KOPT-K1 (cell line): ENCODE results near the gene SPO11.

Experiments
- H3K27ac ChIP-seq: fragments of 200-600 bp; sonication (generic); 2 replicates; pipeline ENCODE4 v1.5.1; 2016; ENCODE audit warnings: antibody characterized with exemption, mild to moderate bottlenecking, low read depth, low read length; ENCODE audit not compliant: poor library complexity, severe bottlenecking
- H3K36me3 ChIP-seq: fragments of 200-600 bp; sonication (generic); 2 replicates; pipeline ENCODE4 v1.5.1; 2017; ENCODE audit warnings: antibody characterized with exemption, mild to moderate bottlenecking, low read length, moderate library complexity; ENCODE audit not compliant: insufficient read depth
- H3K9me3 ChIP-seq: fragments of 200-600 bp; sonication (generic); 2 replicates; pipeline ENCODE4 v1.5.1; 2017; ENCODE audit warnings: antibody characterized with exemption, low read length, mild to moderate bottlenecking; ENCODE audit not compliant: insufficient read depth, poor library complexity, severe bottlenecking

SPO11 gene, protein sequence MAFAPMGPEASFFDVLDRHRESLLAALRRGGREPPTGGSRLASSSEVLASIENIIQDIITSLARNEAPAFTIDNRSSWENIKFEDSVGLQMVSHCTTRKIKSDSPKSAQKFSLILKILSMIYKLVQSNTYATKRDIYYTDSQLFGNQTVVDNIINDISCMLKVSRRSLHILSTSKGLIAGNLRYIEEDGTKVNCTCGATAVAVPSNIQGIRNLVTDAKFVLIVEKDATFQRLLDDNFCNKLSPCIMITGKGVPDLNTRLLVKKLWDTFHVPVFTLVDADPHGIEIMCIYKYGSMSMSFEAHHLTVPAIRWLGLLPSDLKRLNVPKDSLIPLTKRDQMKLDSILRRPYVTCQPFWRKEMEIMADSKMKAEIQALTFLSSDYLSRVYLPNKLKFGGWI

DNA sequence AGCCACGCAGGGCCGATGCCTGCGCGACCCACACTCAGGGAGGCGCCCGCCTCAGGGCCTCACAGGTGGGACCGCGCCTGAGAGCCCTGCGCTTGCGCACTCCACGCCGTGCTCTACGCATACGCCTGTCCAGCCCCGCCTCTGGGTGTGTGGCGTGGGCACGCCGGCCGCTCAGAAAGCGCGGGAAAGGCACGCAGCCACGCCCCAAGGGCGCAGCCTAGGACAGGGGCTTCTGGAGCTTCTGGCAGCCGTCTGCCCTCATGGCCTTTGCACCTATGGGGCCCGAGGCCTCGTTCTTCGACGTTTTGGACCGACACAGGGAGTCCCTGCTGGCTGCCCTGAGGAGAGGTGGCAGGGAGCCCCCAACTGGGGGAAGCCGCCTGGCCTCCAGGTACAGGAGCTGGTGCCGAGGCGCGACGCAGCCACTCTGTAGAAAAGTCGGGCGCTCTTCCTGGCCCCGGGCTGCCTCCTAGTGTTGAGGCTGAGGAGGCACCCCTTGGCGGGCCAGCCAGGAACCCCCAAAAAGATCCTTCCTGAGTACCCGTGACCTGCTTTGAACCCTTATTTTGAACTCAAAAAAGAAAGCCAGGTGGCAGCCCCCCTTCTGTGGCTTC is at the start of gene SPO11:
Gene SPO11, plus strand, starts transcription at position 196 of the 614 bp plus-strand sequence. Its CDS starts 65 bp downstream, at position 261.
- Histone ChIP-seq H3K9me3 (no peaks in the 10 kb centered on the region), H3K27ac (no peak within 1 kb of the TSS), H3K36me3 (no peaks in the 10 kb centered on the region)

DNA sequence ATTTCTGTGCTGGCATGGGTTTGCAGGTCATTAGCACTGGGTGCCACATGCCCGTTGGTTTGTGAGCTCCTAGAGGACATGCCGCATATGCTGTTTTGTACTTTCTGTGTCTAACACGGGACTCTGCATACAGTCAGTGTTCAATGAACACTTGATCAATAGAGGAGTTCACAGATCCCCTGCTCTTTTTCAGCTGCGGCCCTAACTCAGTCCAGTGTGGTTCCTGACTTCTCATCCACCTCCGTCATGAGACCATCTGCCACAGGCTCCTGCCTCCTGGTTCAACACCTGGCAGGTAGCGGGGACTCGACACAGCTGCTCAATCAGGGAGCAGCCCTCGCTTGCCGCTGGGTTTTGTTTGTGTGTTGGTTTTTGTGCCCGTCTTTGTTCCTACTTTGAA is 49.4 kb upstream of the SPO11 start:
- Histone ChIP-seq H3K9me3 (no peaks in the 10 kb centered on the region), H3K27ac (no peak overlapping the region), H3K36me3 (no peaks in the 10 kb centered on the region)

DNA sequence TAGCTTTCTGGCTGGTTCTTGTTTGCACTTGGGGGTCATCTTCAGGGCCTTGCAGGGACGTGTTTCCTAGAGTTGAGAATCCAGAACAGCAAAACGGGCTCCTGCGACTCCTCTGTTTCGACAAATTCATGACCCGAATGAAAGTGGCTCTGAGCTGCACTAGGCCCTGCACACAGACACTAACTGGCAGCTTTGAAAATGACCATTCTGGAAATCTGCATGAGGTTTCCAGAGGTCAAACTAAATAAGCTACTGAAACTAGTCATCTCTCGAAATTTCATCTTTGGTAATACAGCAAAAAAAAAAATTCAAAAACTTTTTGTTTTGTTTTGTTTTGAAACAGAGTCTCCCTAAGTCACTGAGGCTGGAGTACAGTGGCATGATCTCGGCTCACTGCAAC is 47.7 kb upstream of the SPO11 start:
- Histone ChIP-seq H3K27ac (no peak overlapping the region), H3K36me3 (no peaks in the 10 kb centered on the region), H3K9me3 (no peaks in the 10 kb centered on the region)

DNA sequence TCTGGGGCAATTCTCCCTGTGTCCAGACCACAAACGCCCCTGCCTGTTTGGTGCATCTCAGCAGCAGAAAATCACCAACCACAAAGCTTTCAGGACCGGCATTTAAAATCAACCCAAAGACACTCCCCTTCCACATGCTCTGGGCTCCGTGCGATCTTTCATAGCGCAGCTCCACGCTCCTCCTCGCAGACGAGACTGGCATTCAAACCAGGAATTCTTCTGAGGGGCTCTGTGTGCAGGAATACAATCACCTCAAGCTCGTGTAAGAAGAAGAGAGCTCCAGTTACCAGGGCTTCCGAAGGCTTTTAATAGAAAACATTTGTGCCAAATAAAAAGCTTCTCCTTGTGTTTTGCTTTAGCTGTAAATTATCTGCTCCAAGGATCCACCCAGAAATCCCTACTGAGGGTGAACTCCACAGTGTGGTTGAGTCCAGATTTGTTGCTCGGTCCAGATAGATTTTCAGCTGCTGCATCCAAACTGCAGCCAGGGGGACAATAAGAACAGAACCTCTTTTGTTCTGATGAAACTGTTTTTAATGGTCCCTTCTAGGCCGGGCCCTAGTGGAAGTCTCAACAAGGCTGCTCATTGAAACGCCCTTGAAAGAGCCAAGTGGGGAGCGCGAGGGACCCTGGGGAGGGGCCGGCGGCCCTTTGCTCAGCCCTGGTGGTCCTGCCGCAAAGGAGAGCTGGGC is 46.8 kb upstream of the SPO11 start:
- no peak overlapping the region for H3K27ac ChIP-seq
- H3K9me3 ChIP-seq: no peaks in the 10 kb centered on the region
- H3K36me3 ChIP-seq: no peaks in the 10 kb centered on the region

DNA sequence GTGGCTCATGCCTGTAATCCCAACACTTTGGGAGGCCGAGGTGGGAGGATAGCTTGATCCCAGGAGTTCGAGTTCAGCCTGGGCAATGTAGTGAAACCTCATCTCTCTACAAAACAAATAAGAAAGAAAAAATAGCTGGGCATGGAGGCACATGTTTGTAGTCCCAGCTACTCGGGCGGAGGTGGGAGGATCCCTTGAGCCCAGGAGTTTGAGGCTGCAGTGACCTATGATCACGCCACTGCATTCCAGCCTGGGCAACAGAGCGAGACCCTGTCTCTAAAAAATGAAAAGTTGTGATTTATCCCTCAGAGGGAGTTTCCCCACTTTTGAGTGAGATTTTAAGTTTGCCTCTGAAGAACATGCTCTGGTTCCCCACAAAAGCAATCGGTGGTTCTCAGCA is 45.7 kb upstream of the SPO11 start:
- Histone ChIP-seq H3K27ac (no peak overlapping the region), H3K36me3 (no peaks in the 10 kb centered on the region), H3K9me3 (no peaks in the 10 kb centered on the region)

DNA sequence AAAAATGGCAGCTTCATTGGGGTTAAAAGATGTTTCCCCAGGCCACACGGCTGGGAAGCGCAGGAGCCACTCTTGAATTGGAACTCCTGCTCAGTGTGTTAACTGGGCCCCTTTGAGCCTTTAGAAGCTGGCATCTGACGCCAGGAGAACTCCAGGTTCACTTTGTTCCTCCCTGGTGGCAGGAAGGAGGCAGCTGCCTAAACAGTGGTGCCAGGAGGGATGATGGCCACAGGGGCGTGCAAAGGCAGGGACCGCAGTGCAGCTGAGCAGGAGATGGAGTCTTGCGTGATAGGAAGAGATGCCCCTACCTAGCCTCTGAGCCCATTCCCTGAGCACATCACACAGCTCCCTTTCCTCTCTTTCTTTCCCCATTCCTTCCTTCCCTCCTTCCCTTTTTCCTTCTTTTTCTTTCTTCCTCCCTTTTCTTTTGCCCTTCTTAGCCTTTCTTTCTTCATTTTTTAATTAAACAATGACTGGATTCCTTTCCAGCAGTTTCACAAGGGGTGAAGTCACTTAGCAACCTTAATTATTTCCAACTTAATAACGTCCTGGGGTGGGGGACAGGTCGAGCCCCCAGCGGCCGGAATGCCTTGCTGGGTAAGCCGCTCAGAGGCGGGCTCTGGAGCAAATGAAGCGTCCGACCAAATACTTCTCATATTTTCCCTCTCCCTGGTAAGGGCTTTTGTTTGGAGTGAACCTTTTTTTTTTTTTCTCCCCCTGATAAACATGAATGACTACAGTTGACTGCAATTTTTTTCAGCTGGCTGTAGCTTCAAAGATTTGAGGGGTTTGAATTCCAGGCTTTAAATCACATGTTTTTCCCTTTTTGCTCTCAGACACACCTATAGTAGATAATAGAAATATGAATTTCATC is 42.4 kb upstream of the SPO11 start:
- Histone ChIP-seq H3K9me3 (no peaks in the 10 kb centered on the region), H3K36me3 (no peaks in the 10 kb centered on the region), H3K27ac (no peak overlapping the region)

DNA sequence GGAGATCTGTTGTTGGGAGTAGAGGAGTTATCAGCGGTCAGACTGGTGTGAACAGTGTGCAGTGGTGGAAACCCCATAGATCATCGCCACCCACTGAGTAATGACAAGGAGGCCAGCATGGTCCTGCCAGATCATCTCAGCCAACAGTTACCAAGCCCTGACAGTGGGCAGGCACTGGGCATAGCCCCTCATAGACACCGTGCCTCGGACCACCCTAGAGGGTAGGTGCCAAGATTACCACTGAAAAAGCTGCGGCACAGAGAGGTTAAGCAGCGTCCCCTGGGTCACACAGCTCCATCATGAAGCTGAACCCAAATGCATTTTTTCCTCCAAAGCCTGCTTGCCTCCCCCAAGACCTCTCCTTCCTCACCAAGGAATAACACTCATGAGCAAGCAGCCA is 41.7 kb upstream of the SPO11 start:
- Histone ChIP-seq H3K36me3 (no peaks in the 10 kb centered on the region), H3K27ac (no peak overlapping the region), H3K9me3 (no peaks in the 10 kb centered on the region)

DNA sequence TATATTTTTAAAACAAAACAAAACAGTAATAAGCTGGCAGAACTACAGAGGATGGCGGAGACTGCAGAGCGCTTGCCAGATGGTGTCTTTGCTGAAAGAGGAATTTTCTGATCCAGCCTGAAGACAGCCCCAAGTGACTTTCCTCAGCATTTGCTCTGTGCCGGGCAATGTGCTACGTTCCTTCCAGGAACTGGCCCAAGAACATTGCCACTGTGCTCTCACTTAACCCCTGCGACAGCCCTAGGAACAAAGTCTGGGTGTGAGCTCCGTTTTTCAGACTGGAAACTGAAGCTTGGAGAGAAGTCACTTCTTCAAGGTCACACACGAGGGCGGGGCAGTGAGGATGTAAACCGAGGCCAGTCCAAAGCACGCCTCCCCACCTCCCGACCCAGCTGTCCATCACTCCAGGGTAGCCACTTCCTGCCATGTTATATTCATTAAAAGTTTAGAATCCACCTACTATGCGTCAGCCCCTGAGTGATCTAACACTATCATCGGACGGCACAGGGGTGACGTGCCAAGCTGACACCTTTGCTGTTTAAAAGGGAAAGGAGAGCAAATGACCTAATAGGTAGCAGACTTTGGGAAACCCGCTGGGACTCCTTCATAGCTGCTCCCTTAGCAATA is 40.8 kb upstream of the SPO11 start:
- Histone ChIP-seq H3K36me3 (no peaks in the 10 kb centered on the region), H3K27ac (no peak overlapping the region), H3K9me3 (no peaks in the 10 kb centered on the region)

DNA sequence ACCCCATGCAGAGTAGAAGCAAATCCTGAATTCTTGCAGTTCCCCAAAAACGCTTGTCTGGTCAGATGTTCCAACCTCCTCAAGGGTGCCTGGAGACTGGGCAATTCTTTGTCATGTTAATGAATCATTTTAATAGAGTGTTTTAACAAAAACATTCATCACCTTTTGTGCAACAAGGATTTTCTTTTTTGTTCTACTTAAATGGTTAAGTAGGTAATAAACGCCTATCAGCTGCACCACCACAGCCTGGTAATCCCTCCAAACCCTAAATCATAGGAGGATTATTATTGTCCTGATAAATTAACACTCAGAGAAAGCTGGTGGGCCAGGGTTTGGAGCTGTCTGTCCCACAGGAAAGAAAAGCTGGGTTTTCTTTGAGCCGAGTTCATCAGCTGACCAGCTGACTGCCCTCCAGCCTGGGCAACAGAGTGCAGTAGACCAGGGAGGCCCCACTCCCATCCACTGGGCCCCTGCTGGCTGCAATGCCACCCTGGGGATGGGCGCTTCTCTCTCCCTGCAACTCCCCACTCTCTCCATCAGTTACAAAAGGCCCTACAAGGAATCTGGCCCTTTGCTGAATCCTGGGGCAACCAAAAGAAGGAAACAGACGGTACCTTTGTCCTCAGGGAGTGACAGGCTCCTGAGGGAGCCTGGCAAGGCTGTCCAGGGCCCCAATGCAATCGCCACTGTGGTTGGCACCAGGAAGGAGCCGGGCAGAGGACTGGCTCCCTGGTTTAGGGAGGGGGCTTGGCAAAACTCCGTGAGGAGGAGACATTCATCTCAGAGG is 40.0 kb upstream of the SPO11 start:
- Histone ChIP-seq H3K36me3 (no peaks in the 10 kb centered on the region), H3K27ac (no peak overlapping the region), H3K9me3 (no peaks in the 10 kb centered on the region)

DNA sequence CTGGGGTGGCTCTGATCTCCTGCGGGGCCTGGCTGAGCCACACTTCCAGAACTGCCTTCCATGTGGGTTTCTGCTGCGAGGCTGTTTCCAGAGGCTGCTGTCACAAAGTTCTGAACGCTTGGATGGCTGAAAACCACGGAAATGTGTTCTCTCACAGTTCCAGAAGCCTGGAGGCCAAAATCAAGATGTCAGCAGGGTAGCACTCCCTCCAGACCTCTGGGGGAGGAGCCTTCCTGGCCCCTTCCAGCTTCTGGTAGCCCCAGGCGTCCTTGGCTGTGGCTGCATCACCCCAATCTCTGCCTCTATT is 39.5 kb upstream of the SPO11 start:
- H3K27ac ChIP-seq: no peak overlapping the region
- H3K36me3 ChIP-seq: no peaks in the 10 kb centered on the region
- no peaks in the 10 kb centered on the region for H3K9me3 ChIP-seq

DNA sequence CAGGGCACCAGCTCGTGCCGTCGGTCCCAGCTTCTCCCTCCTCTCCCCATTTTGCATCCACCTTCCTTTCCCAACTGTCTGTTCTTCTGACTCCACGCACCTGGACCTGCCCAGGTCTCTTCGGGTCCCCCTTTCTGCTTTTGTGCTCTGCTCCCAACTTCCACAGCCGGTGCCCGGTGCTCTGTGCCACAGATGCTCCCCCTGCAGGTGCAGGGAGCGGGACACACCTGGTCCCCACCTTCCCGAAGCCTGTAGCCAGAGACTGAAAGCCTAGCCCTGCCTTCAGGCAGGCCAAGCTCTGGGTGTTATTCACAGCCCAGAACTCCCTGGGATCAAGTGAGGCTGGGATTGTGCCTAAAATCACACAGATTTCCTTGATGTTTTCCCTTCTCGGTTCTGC is 38.6 kb upstream of the SPO11 start:
- no peaks in the 10 kb centered on the region for H3K36me3 ChIP-seq
- no peak overlapping the region for H3K27ac ChIP-seq
- no peaks in the 10 kb centered on the region for H3K9me3 ChIP-seq

DNA sequence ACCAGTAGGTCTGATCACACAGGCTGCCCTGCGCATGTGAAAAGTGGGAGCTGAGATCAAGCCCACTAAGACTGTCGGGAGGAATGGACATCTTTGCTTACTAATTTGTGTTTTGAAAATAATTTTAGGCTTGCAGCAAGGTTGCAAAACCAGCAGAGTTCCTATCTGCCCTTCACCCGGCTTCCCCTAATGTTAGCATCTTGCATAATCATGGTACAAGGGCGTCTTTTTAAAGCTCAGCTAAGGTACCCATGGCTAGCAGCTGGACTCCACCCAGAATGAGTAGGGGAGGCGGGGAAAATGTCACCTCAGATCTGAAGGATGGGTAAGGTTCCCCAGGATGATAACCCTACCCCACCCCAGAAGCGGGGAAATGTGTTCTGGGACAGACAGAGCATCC is 37.9 kb upstream of the SPO11 start:
- H3K36me3 ChIP-seq: no peaks in the 10 kb centered on the region
- H3K9me3 ChIP-seq: no peaks in the 10 kb centered on the region
- H3K27ac ChIP-seq: no peak overlapping the region

DNA sequence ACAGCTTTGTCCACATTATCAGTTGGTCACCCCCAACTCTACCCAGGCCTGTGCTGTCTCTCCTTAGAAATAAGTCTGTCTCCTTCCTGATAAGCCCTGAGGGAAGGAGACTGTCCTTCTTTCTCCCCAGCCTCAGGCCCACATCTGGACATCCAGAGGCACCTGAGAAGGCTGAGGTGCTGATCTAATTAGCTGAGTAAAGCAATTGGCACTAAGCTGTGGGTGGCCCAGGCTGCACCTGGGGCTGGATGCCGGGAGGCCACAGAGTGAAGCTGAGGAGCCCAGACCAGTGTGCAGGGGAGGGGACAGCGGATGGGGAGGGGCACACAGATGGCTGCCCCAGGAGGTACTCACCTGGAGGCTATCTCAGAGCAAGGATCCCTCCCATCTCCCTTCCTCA is 37.0 kb upstream of the SPO11 start:
- H3K27ac ChIP-seq: no peak overlapping the region
- no peaks in the 10 kb centered on the region for H3K9me3 ChIP-seq
- no peaks in the 10 kb centered on the region for H3K36me3 ChIP-seq

DNA sequence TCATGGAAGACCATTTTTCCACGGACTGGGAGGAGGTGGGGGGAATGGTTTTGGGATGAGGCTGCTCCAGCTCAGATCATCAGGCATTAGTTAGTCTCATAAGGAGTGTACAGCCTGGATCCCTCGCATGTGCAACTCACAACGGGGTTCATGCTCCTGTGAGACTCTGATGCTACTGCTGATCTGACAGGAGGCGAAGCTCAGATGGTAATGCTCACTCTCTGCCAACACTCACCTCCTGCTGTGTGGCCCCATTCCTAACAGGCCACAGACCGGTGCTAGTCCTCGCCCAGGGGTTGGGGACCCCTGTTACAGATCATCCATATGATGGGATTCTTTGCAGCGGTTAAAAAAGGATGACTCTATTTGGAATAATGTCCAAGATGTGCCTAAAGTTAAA is 35.6 kb upstream of the SPO11 start:
- Histone ChIP-seq H3K9me3 (no peaks in the 10 kb centered on the region), H3K27ac (no peak overlapping the region), H3K36me3 (no peaks in the 10 kb centered on the region)
